KMS-11 (cell line): ENCODE measurements around the gene PRUNE2.

Experiments
- H2AFZ ChIP-seq: fragments of 200-600 bp; sonication (generic); 2 replicates; pipeline ENCODE4 v1.6.1; 2016; ENCODE audit warnings: antibody characterized with exemption, mixed run types, low read depth
- H3K27ac ChIP-seq: fragments of 200-600 bp; sonication (generic); 2 replicates; pipeline ENCODE4 v1.6.1; 2016; ENCODE audit warnings: mild to moderate bottlenecking, mixed run types
- H3K27me3 ChIP-seq: fragments of 200-600 bp; sonication (generic); 2 replicates; pipeline ENCODE4 v1.6.1; 2017; ENCODE audit warnings: mild to moderate bottlenecking, low read depth, mixed run types, moderate library complexity; ENCODE audit not compliant: insufficient read depth
- H3K36me3 ChIP-seq: fragments of 200-600 bp; sonication (generic); 2 replicates; pipeline ENCODE4 v1.6.1; 2017; ENCODE audit warnings: mild to moderate bottlenecking, mixed run types; ENCODE audit not compliant: insufficient read depth
- H3K4me1 ChIP-seq: fragments of 200-600 bp; sonication (generic); 2 replicates; pipeline ENCODE4 v1.6.1; 2016; ENCODE audit warnings: mild to moderate bottlenecking, low read depth, mixed run types; ENCODE audit not compliant: poor library complexity, severe bottlenecking
- H3K4me2 ChIP-seq: fragments of 200-600 bp; sonication (generic); 2 replicates; pipeline ENCODE4 v1.7.0; 2016; ENCODE audit warnings: mild to moderate bottlenecking, mixed run types
- H3K4me3 ChIP-seq: fragments of 200-600 bp; sonication (generic); IDR thresholded peaks from 2 replicates; pipeline ENCODE4 v1.6.1; 2017; ENCODE audit warnings: low read depth, low read length, mixed read lengths; ENCODE audit not compliant: insufficient read depth
- H3K79me2 ChIP-seq: fragments of 200-600 bp; sonication (generic); 2 replicates; pipeline ENCODE4 v1.6.1; 2016; ENCODE audit warnings: low read depth, mixed run types; ENCODE audit not compliant: insufficient read depth
- H3K9ac ChIP-seq: fragments of 200-600 bp; sonication (generic); 2 replicates; pipeline ENCODE4 v1.6.1; 2016; ENCODE audit warnings: mild to moderate bottlenecking, mixed run types
- H4K20me1 ChIP-seq: fragments of 200-600 bp; sonication (generic); 2 replicates; pipeline ENCODE4 v1.6.1; 2016; ENCODE audit warnings: mild to moderate bottlenecking, mixed run types; ENCODE audit not compliant: insufficient read depth
- CTCF ChIP-seq: fragments of 200-600 bp; sonication (generic); conservative IDR thresholded peaks from 2 replicates; pipeline ENCODE4 v1.6.1; 2017; ENCODE audit warnings: low read depth, mild to moderate bottlenecking, antibody characterized with exemption, low read length, moderate library complexity, mixed read lengths

PRUNE2 gene

DNA sequence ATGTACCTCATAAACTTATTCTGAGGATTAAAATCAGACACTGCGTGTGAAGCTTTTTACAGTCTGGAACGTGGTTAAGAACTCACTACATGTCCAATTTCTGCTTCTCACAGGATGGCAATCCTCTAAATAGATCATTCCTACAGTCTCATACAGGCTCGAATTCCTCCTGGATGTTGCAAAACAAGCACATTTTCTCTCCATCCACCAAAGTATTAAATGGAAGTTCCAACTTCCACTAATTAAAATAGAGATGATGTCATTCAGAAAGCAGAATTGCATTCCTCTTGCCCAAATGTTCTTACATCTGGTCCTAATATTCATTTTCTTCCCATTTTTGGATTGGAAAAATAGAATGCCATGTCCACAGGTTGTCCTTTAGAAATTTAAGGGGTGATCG is 287.2 kb downstream of the PRUNE2 start:
- H3K27me3 ChIP-seq, result no peaks in the 10 kb centered on the region
- H3K4me2 ChIP-seq, result no peak overlapping the region
- H3K4me3 ChIP-seq, result no peak overlapping the region
- no peaks in the 10 kb centered on the region for H4K20me1 ChIP-seq
- H3K79me2 ChIP-seq, result no peaks in the 10 kb centered on the region
- H3K36me3 ChIP-seq, result no peaks in the 10 kb centered on the region
- no peak overlapping the region for H3K9ac ChIP-seq
- H2AFZ ChIP-seq, result no peak overlapping the region
- peaks cover 53% of the 10 kb centered on the region for H3K4me1 ChIP-seq
- TF ChIP-seq CTCF, result no peak
- no peak overlapping the region for H3K27ac ChIP-seq

GRCh38 chr9:76617497-76618175 is 288.3 kb downstream of the PRUNE2 start:
- Histone ChIP-seq H3K4me1 (peaks cover 42% of the 10 kb centered on the region), H4K20me1 (no peaks in the 10 kb centered on the region), H3K79me2 (no peaks in the 10 kb centered on the region), H3K27me3 (no peaks in the 10 kb centered on the region), H3K9ac (no peak overlapping the region), H3K4me2 (no peak overlapping the region), H3K36me3 (no peaks in the 10 kb centered on the region), H2AFZ (no peak overlapping the region), H3K4me3 (no peak overlapping the region), H3K27ac (no peak overlapping the region)
- no peak for TF ChIP-seq CTCF

- no peak overlapping the region for H3K4me3 ChIP-seq
- H3K4me2 ChIP-seq, result no peak overlapping the region
- H3K9ac ChIP-seq, result no peak overlapping the region
- H3K79me2 ChIP-seq, result no peaks in the 10 kb centered on the region
- H4K20me1 ChIP-seq, result no peaks in the 10 kb centered on the region
- no peak overlapping the region for H2AFZ ChIP-seq
- TF ChIP-seq CTCF, result no peak
- peaks cover 34% of the 10 kb centered on the region for H3K4me1 ChIP-seq
- H3K27ac ChIP-seq, result no peak overlapping the region
- no peaks in the 10 kb centered on the region for H3K27me3 ChIP-seq
- H3K36me3 ChIP-seq, result no peaks in the 10 kb centered on the region
Measured at GRCh38 chr9:76616780-76617179, 289.1 kb downstream of the PRUNE2 start.

GRCh38 chr9:76615177-76615603 is 290.7 kb downstream of the PRUNE2 start:
- TF ChIP-seq CTCF, result no peak
- peaks cover 21% of the 10 kb centered on the region for H3K4me1 ChIP-seq
- no peaks in the 10 kb centered on the region for H3K79me2 ChIP-seq
- no peak overlapping the region for H3K4me3 ChIP-seq
- no peak overlapping the region for H3K4me2 ChIP-seq
- no peak overlapping the region for H2AFZ ChIP-seq
- no peak overlapping the region for H3K27ac ChIP-seq
- no peaks in the 10 kb centered on the region for H4K20me1 ChIP-seq
- H3K36me3 ChIP-seq, result no peaks in the 10 kb centered on the region
- H3K9ac ChIP-seq, result no peak overlapping the region
- no peaks in the 10 kb centered on the region for H3K27me3 ChIP-seq
